B cell (primary cell): Measurements from ENCODE around the gene PKIG. TPM values are rescaled to one million over a fixed set of nuclear protein-coding genes. Genes with fewer than 3 reads are reported as not detected.

Source experiments
- ATAC-seq: fragments of 200-7000 bp; cut with Tn5 transposase; one replicate; pipeline ENCODE4 v1.10.0; 2021; ENCODE audit warnings: low read depth, mild to moderate bottlenecking, moderate number of reproducible peaks, moderate library complexity
- CTCF ChIA-PET: fragments of 350-600 bp; sonication (Branson Sonifier 250); formaldehyde crosslinking; loops from one replicate; lab custom pipeline; 2021; ENCODE audit warnings: antibody characterized with exemption, inconsistent platforms; lab: Charles Lee
- POLR2A ChIA-PET: fragments of 350-600 bp; sonication (Branson Sonifier 250); formaldehyde crosslinking; loops from one replicate; lab custom pipeline; 2021; ENCODE audit warnings: antibody characterized with exemption; lab: Charles Lee
- DNase-seq: peaks from one replicate; pipeline ENCODE4 v3.0.0; 2013
- H2AFZ ChIP-seq: 2 replicates; pipeline ENCODE4 v1.6.1; 2012; ENCODE audit warnings: mild to moderate bottlenecking, low read depth, low read length; ENCODE audit not compliant: insufficient read depth, poor library complexity, severe bottlenecking
- H3K27ac ChIP-seq, 2 donors: 1 replicate in 1 of 2; 2 replicates in 1 of 2; pipeline ENCODE4 v1.5.1; 2012 to 2013; ENCODE audit warnings: low read length in 2 of 2, mild to moderate bottlenecking in 2 of 2, moderate library complexity in 1 of 2
- H3K27me3 ChIP-seq, 4 experiments: fragments of 200-600 bp in 1 of 4; sonication (generic) in 1 of 4; replicated peaks in 1 of 4; 1 replicate in 2 of 4; 2 replicates in 2 of 4; pipeline versions ENCODE4 v1.6.1 to v1.7.0; 2013 to 2016; ENCODE audit warnings: low read length in 3 of 4, mild to moderate bottlenecking in 2 of 4, mixed read lengths in 1 of 4, moderate library complexity in 1 of 4; ENCODE audit not compliant: insufficient read depth in 4 of 4, control insufficient read depth in 3 of 4; ENCODE audit errors: control extremely low read depth in 1 of 4
- H3K36me3 ChIP-seq, 2 experiments: replicated peaks in 1 of 2; 1 replicate in 1 of 2; 2 replicates in 1 of 2; pipeline versions ENCODE4 v1.6.1 to v1.7.1; 2013; ENCODE audit warnings: low read length in 1 of 2; ENCODE audit not compliant: insufficient read depth in 2 of 2, control insufficient read depth in 1 of 2; ENCODE audit errors: control extremely low read depth in 1 of 2, extremely low read depth in 1 of 2
- H3K4me1 ChIP-seq, 2 donors: fragments of 200-600 bp in 1 of 2; sonication (generic) in 1 of 2; 1 replicate in 1 of 2; 2 replicates in 1 of 2; pipeline versions ENCODE4 v1.5.1 to v1.6.1; 2013 to 2017; ENCODE audit warnings: low read length in 2 of 2; ENCODE audit not compliant: control insufficient read depth in 2 of 2, insufficient read depth in 2 of 2
- H3K4me2 ChIP-seq: replicated peaks from 2 replicates; pipeline ENCODE3; 2012; ENCODE audit warnings: mild to moderate bottlenecking, low read depth, low read length; ENCODE audit not compliant: poor library complexity, severe bottlenecking
- H3K4me3 ChIP-seq, 5 experiments: fragments of 200-600 bp in 1 of 5; sonication (generic) in 1 of 5; 1 replicate in 3 of 5; 2 replicates in 2 of 5; pipeline versions ENCODE4 v1.5.1 to v1.7.0; 2011 to 2016; ENCODE audit warnings: low read length in 4 of 5, mild to moderate bottlenecking in 4 of 5, low read depth in 2 of 5, control low read depth in 1 of 5, moderate library complexity in 1 of 5; ENCODE audit not compliant: insufficient read depth in 1 of 5; ENCODE audit errors: control extremely low read depth in 1 of 5, extremely low read depth in 1 of 5
- H3K79me2 ChIP-seq: fragments of 200-600 bp; sonication (generic); one replicate; pipeline ENCODE4 v1.6.0; 2016; ENCODE audit warnings: low read length; ENCODE audit not compliant: control insufficient read depth, insufficient read depth
- H3K9ac ChIP-seq: fragments of 200-600 bp; sonication (generic); 2 replicates; pipeline ENCODE4 v1.6.1; 2017; ENCODE audit warnings: mild to moderate bottlenecking, low read length, moderate library complexity
- H3K9me3 ChIP-seq, 3 donors: one replicate each; pipeline versions ENCODE4 v1.6.1 to v1.7.1; 2013; ENCODE audit warnings: low read length in 2 of 3; ENCODE audit not compliant: control insufficient read depth in 2 of 3, insufficient read depth in 1 of 3; ENCODE audit errors: control extremely low read depth in 1 of 3
- H4K20me1 ChIP-seq: 2 replicates; pipeline ENCODE4 v1.6.0; 2012; ENCODE audit warnings: mild to moderate bottlenecking, low read length; ENCODE audit not compliant: insufficient read depth, control insufficient read depth, poor library complexity, severe bottlenecking
- H3K27ac Mint-ChIP-seq: one replicate; pipeline ENCODE4 v1.8.0; 2021; ENCODE audit warnings: mixed read lengths
- H3K27me3 Mint-ChIP-seq: one replicate; pipeline ENCODE4 v1.8.0; 2021; ENCODE audit warnings: mixed read lengths
- H3K4me1 Mint-ChIP-seq: one replicate; pipeline ENCODE4 v1.8.0; 2021; ENCODE audit warnings: mixed read lengths
- H3K4me3 Mint-ChIP-seq: one replicate; pipeline ENCODE4 v1.8.0; 2021; ENCODE audit warnings: mixed read lengths
- H3K9me3 Mint-ChIP-seq: one replicate; pipeline ENCODE4 v1.8.0; 2022; ENCODE audit warnings: mixed read lengths; ENCODE audit not compliant: insufficient read depth
- EZH2 ChIP-seq: IDR thresholded peaks from 2 replicates; pipeline ENCODE4 v1.6.1; 2012; ENCODE audit warnings: borderline replicate concordance, low read depth, mild to moderate bottlenecking, moderate library complexity, low read length; ENCODE audit not compliant: insufficient read depth, poor library complexity, severe bottlenecking
- WGBS: methylation state at CpG from one replicate; pipeline ENCODE4 v1.1.5; 2013; ENCODE audit warnings: missing lambda C conversion rate; ENCODE audit not compliant: insufficient coverage; 5-methylcytosine and 5-hydroxymethylcytosine counted together
- intact Hi-C: fragments of 100-400 bp; cut with micrococcal nuclease; formaldehyde crosslinking; loops from one replicate; pipeline ENCODE4 v1.10.0; 2022
- polyA plus RNA-seq: library from polyadenylated mRNA; depleted of rRNA; stranded (reverse); fragments of >200 nt; gene quantifications from 2 replicates; pipeline ENCODE4 v1.2.3, GENCODE V29; 2012
- total RNA-seq, 2 donors: library from RNA; stranded (reverse); fragments of 120-200 nt in 1 of 2; gene quantifications; 1 replicate in 1 of 2; 2 replicates in 1 of 2; pipeline versions ENCODE4 v1.2.3 to v1.2.4, GENCODE V29; 2013 to 2022
- TF ChIP-seq, protein P1 (sequence below): fragments of 200-600 bp; IDR thresholded peaks from one replicate; pipeline ENCODE4 v1.8.0; 2022; ENCODE audit warnings: antibody characterized with exemption, mild to moderate bottlenecking

PKIG gene
- total and polyA plus RNA-seq, 2 donors (not counting 1 experiment from before 2014, with no cell fraction given), result 128 to 168 TPM

DNA sequence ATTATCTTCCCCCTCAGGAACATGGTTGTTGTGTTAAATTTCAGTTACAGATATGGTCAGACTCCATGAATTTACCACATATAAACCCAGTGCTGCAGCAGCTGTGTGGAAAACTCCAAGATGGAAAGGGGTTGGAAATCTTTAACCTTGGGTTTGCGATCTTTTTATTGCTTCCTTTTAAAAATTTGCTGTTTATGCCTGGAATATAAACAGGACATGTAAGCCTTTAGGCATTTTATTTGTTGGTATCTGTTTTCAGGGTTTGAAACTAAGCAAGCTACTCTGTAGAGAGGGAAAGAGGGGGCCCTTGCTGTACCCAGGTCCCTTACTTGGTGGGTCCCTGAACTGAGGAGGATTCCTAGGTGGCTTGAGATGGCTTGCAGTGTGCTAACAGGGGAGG lies 778 bp downstream of the PKIG start:
- Histone ChIP-seq H3K27me3 (no peaks in the 10 kb centered on the region), H2AFZ (peak overlapping the region; percentile 68), H4K20me1 (no peaks in the 10 kb centered on the region), H3K4me1 (peaks cover 75 to 86% of the 10 kb centered on the region in 2 donors), H3K79me2 (peaks cover 77% of the 10 kb centered on the region), H3K27ac (peak overlapping the region; percentile 85 to 89), H3K9me3 (no peaks in the 10 kb centered on the region), H3K9ac (peak overlapping the region; percentile 85), H3K36me3 (peaks cover 0 to 2% of the 10 kb centered on the region in 2 experiments), H3K4me2 (peak overlapping the region; percentile 74), H3K4me3 (peak overlapping the region; percentile 57 to 94 (median 76))
- no peaks in the 10 kb centered on the region for H3K9me3 Mint-ChIP-seq
- ChIA-PET POLR2A (interaction anchor here (0.8 to 3.0 kb wide), 4 partner anchors 12 to 27 kb away, joined by 3 to 9 read pairs (median 7); no protein-coding TSS in a partner anchor), CTCF (interaction anchor here (0.8 to 24.0 kb wide), 4 partner anchors 8 to 57 kb away, joined by 3 to 772 read pairs (median 10); no protein-coding TSS in a partner anchor)
- no peak for TF ChIP-seq EZH2
- TF ChIP-seq, protein P1, sequence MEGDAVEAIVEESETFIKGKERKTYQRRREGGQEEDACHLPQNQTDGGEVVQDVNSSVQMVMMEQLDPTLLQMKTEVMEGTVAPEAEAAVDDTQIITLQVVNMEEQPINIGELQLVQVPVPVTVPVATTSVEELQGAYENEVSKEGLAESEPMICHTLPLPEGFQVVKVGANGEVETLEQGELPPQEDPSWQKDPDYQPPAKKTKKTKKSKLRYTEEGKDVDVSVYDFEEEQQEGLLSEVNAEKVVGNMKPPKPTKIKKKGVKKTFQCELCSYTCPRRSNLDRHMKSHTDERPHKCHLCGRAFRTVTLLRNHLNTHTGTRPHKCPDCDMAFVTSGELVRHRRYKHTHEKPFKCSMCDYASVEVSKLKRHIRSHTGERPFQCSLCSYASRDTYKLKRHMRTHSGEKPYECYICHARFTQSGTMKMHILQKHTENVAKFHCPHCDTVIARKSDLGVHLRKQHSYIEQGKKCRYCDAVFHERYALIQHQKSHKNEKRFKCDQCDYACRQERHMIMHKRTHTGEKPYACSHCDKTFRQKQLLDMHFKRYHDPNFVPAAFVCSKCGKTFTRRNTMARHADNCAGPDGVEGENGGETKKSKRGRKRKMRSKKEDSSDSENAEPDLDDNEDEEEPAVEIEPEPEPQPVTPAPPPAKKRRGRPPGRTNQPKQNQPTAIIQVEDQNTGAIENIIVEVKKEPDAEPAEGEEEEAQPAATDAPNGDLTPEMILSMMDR, result no peak
- 56% methylated on average over 1 of the region's 1 CpG for WGBS
- no peaks in the 10 kb centered on the region for H3K27me3 Mint-ChIP-seq
- H3K4me1 Mint-ChIP-seq, result peaks cover 90% of the 10 kb centered on the region
- H3K27ac Mint-ChIP-seq, result peak overlapping the region; percentile 91
- intact Hi-C loops, result loop anchor here (10.0 kb wide), 2 partner anchors 368 to 382 kb away; partner anchors contain the start of genes OSER1, STK4 and TOMM34
- DNase-seq (no peak), ATAC-seq (no peak)
- H3K4me3 Mint-ChIP-seq, result peak overlapping the region; percentile 92

DNA sequence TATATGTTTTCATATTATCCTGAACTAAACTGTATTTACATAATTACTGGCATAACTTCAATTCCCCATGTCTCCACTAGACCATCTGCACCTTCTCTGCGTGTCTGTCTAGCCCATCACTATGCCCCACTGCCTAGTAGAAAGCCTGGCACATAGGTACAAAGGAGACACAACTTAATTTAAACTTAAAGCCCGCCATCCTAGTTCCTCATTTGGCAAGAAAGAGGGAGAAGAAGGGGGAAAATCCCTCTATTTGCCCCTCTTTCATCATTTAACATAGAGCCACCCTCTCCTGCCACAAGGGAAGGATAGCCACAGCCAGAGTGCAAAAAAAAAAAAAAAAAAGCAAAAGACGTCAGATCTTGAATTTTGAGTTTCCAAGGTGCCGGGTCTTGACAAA lies 1.8 kb downstream of the PKIG start:
- ATAC-seq (peak; percentile 8), DNase-seq (peak; percentile 71)
- peak overlapping the region; percentile 85 for H3K9ac ChIP-seq
- peak overlapping the region; percentile 57 to 94 (median 76) for H3K4me3 ChIP-seq
- H3K4me3 Mint-ChIP-seq, result peak overlapping the region; percentile 92
- no peaks in the 10 kb centered on the region for H3K9me3 Mint-ChIP-seq
- H4K20me1 ChIP-seq, result no peaks in the 10 kb centered on the region
- POLR2A ChIA-PET, result interaction anchor here (4.0 kb wide), 1 partner anchor 7 kb away, joined by 29 read pairs; no protein-coding TSS in a partner anchor
- no peaks in the 10 kb centered on the region for H3K9me3 ChIP-seq
- peaks cover 83 to 94% of the 10 kb centered on the region in 2 donors for H3K4me1 ChIP-seq
- H3K27me3 ChIP-seq, result no peaks in the 10 kb centered on the region
- peaks cover 84% of the 10 kb centered on the region for H3K79me2 ChIP-seq
- WGBS, result 13% methylated on average over 1 of the region's 4 CpGs
- peak overlapping the region; percentile 18 for H2AFZ ChIP-seq
- H3K27me3 Mint-ChIP-seq, result no peaks in the 10 kb centered on the region
- CTCF ChIA-PET, result interaction anchor here (3.6 to 24.0 kb wide), 3 partner anchors 8 to 20 kb away, joined by 18 to 772 read pairs (median 105); no protein-coding TSS in a partner anchor
- peak overlapping the region; percentile 74 for H3K4me2 ChIP-seq
- no peak for TF ChIP-seq EZH2
- TF ChIP-seq, protein P1, result peak; percentile 55
- intact Hi-C loops, result loop anchor here (2.0 to 10.0 kb wide), 3 partner anchors 15 to 381 kb away; partner anchors contain the start of genes OSER1, STK4 and TOMM34
- peaks cover 93% of the 10 kb centered on the region for H3K4me1 Mint-ChIP-seq
- H3K27ac ChIP-seq, result peak overlapping the region; percentile 85 to 89
- peak overlapping the region; percentile 91 for H3K27ac Mint-ChIP-seq
- H3K36me3 ChIP-seq, result peaks cover 0 to 2% of the 10 kb centered on the region in 2 experiments
